Rectal smooth muscle tissue (tissue), 1 donor: ENCODE data around the gene PIM1.
"Not testable (repeated sequence)": the region's sequence is repeated elsewhere in the genome, so short reads cannot be mapped to it uniquely, and the experiment has no call there.

Experiments used
- H3K27ac ChIP-seq: one replicate; pipeline ENCODE4 v1.7.0; 2013; ENCODE audit warnings: low read depth, low read length, inconsistent platforms
- H3K27me3 ChIP-seq: one replicate; pipeline ENCODE4 v1.7.0; 2013; ENCODE audit warnings: low read length; ENCODE audit not compliant: control insufficient read depth, insufficient read depth
- H3K36me3 ChIP-seq: one replicate; pipeline ENCODE4 v1.7.0; 2013; ENCODE audit warnings: low read length; ENCODE audit not compliant: control insufficient read depth, insufficient read depth
- H3K4me1 ChIP-seq: one replicate; pipeline ENCODE4 v1.7.0; 2013; ENCODE audit warnings: low read length; ENCODE audit not compliant: control insufficient read depth, insufficient read depth
- H3K4me3 ChIP-seq: one replicate; pipeline ENCODE4 v1.7.0; 2013; ENCODE audit warnings: low read length
- H3K9ac ChIP-seq: one replicate; pipeline ENCODE4 v1.7.0; 2013; ENCODE audit warnings: low read length

PIM1 gene

DNA sequence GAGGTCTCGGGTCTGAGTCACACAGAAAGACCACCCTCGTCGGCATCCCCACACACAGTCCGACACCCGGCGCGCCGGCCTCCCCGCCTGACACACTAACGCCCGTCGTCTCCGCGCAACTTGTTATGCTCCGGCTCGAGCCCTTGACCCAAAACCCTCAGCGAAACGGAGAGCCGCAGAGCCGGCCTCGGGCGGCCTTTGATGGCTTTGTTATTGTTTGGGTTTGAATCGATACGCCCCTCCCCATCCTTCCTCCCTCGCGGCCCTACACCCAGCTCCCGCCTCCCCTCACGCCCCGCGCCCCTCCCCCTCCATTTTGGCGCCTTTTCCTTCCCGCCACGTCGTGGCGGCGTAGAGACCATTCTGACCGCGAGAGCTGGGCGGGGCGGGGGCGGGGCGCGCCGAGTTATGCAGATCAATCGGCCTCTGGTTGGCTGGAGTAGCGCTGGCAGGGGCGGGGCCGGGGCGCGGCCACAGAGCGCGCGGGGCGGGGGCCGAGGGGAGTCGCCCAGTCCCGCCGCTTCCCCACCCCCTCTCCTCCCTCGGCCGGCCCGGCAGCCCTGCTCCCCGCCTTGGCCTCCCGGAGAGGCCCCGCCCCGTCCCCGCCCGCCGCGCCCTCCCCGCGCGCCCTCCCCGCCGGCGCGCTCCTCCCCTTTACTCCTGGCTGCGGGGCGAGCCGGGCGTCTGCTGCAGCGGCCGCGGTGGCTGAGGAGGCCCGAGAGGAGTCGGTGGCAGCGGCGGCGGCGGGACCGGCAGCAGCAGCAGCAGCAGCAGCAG, at the start of gene PIM1:
Gene PIM1 (plus strand): TSS at position 657 of the 777 bp plus-strand sequence. CDS start 424 bp downstream, outside the sequence.
- H3K4me3 ChIP-seq: peak within 1 kb of the TSS; percentile 98
- peaks cover 13% of the 10 kb centered on the region for H3K4me1 ChIP-seq

DNA sequence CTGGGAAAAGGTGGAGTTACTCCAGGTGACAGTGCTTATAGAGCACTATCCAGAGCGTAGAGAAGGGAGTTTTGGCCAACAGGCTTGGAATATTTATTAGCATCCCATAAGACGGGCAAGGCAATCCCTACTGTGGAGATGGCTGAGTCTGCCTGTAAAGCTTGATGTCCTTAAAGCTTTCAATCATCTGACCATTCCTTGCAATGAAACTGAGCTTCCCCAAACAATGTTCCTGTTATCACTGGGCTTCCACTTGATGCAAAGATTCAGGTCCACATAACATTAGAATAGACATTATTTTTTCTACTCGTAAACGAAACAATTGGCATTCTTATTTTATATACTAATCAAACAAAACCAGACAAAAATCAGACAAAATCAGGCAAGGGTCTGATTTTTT, 48.4 kb upstream of the PIM1 start:
- Histone ChIP-seq H3K27me3 (no peaks in the 10 kb centered on the region), H3K4me1 (no peaks in the 10 kb centered on the region), H3K4me3 (no peak overlapping the region), H3K27ac (no peak overlapping the region), H3K9ac (no peak overlapping the region), H3K36me3 (no peaks in the 10 kb centered on the region)

More for the DNA sequence above, at the start of gene PIM1:
- peak within 1 kb of the TSS; percentile 99 for H3K27ac ChIP-seq
- H3K36me3 ChIP-seq: peaks cover 19% of the 10 kb centered on the region
- peak within 1 kb of the TSS; percentile 88 for H3K9ac ChIP-seq
- no peaks in the 10 kb centered on the region for H3K27me3 ChIP-seq

DNA sequence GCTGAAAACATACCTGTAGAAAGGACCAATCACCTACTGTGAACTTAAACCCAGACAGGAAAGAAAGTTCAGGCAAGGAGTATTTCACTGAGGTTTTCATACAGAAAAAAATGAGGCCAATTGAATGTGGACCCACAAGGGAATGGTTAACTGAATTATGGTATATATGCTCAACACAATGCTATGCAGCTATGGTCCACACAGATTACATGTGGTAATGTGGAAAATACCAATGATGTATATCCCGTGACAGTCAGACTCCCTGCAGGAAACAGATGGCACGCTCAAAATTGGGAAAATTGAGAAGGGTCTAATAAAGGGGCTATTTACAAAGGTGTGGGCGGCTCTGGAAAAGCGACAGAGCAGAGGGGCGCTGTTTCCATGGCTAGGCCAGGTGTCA, 47.1 kb upstream of the PIM1 start:
- Histone ChIP-seq H3K4me3 (no peak overlapping the region), H3K9ac (no peak overlapping the region), H3K4me1 (no peaks in the 10 kb centered on the region), H3K36me3 (no peaks in the 10 kb centered on the region), H3K27ac (no peak overlapping the region), H3K27me3 (no peaks in the 10 kb centered on the region)

DNA sequence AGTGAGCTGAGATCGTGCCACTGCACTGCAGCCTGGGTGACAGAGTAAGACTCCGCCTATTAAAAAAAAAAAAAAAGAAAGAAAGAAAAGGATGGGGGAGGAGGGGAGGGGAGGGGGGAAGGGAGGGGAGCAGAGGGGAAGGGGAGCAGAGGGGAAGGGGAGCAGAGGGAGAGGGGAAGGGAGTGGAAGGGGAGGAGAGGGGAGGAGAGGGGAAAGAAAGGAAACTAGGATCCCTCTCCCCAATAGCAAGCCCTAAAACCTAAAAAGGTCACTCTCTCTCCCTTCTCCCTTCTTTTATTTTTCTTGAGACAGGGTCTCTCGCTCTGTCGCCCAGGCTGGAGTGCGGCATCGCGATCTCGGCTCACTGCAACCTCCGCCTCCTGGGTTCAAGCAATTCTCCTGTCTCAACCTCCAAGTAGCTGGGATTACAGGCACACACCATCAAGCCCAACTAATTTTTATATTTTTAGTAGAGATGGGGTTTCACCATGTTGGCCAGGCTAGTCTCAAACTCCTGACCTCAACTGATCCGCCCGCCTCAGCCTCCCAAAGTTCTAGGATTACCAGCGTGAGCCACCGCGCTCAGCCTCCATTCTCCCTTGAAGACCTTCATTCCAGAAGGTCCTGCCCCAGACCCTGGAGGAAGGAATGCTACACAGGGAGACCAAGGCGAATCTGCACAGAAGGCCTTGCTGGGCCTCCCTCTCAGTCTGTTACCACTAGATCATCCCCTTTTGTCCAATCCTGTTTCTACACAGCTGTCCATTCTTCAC, 45.8 kb upstream of the PIM1 start:
- Histone ChIP-seq H3K4me1 (no peaks in the 10 kb centered on the region), H3K27ac (no peak overlapping the region), H3K4me3 (no peak overlapping the region), H3K36me3 (no peaks in the 10 kb centered on the region), H3K9ac (no peak overlapping the region), H3K27me3 (no peaks in the 10 kb centered on the region)

DNA sequence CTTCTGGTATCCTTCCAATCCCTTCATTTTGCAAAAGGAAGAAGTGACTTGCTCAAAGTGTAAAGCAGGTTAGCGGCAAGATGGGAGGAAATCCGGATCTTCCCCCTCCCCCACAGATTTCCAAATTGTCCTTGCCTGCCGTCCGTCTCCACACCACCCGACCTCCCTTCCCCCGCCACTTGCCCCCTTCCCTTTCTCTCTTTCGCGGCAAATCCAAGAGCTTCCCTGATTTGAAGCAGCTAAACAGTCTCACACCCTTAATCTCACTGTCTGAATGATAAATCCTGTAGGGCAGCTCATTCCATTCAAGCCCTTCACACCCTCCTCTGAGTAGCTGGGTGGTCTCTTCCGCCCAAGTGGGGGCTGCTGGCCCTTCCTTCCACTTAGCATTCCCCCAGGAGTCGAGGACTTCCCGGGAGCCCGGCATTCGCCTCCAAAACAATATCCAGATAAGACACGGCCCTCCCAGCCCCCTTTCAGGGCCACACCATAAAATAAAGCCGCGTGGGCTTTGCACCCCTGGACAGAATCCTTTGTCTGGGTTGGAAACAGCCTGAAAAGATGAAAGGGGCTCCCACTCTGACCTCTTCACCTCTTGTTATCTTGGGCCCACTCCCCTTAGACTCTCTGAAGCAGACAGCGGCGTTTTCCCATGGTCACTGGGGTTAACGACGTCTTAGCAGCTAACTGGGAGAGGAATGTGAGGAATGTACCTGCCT, 44.0 kb upstream of the PIM1 start:
- Histone ChIP-seq H3K9ac (no peak overlapping the region), H3K27ac (no peak overlapping the region), H3K4me3 (no peak overlapping the region), H3K4me1 (peaks cover 2% of the 10 kb centered on the region), H3K36me3 (no peaks in the 10 kb centered on the region), H3K27me3 (no peaks in the 10 kb centered on the region)

DNA sequence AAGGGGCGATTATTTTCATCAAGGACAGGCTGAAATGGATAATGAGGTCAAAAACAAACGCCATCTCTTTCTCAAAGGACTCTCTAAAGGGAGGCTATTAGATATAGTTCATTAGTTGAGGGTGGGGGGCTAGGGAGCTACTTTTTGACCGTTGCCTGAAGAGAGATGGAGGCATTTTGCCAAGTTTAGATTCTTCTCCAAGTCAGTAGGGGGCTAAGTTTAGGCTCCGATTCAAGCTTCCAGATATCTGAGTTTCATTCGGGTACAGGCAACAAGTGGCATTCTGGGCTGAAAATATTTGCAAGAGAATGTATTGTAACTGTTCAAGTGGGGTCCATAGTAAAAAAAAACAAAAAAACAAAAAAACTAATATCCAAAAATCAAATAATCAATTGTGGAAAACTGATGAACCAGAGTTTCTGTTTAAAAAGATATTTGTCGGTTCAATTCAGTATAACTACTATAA, 43.4 kb upstream of the PIM1 start:
- H3K9ac ChIP-seq: no peak overlapping the region
- H3K36me3 ChIP-seq: no peaks in the 10 kb centered on the region
- H3K27me3 ChIP-seq: no peaks in the 10 kb centered on the region
- no peak overlapping the region for H3K4me3 ChIP-seq
- no peak overlapping the region for H3K27ac ChIP-seq
- H3K4me1 ChIP-seq: peaks cover 4% of the 10 kb centered on the region

DNA sequence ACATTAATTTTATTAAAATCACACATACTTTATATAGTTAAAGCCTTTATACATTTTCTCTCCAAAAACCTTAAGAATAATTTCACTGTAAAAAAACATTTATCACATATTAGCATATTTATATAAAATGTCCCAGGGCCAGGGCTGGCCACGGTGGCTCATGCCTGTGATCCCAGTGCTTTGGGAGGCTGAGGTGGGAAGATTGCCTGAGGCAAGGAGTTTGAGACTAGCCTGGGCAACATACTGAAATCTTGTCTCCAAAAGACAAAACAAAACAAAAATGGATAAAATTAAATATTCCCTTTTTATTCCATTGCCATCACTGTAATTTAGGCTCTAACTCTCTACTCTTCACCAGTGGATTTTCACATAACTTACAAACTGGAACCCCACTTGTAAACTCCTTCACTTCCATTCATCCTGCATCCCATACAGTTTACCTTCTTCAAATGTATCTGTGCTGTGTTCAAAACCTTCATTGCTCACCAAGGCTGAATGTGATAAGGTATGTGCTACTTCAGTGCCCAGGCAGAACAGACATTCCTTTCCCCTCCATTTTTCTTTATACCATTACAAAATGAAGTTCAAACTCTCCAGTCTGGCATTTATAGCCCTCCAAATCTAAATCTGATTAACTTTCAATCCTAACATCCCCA, 42.9 kb upstream of the PIM1 start:
- no peak overlapping the region for H3K9ac ChIP-seq
- no peaks in the 10 kb centered on the region for H3K27me3 ChIP-seq
- no peak overlapping the region for H3K4me3 ChIP-seq
- no peak overlapping the region for H3K27ac ChIP-seq
- H3K36me3 ChIP-seq: no peaks in the 10 kb centered on the region
- peaks cover 9% of the 10 kb centered on the region for H3K4me1 ChIP-seq

DNA sequence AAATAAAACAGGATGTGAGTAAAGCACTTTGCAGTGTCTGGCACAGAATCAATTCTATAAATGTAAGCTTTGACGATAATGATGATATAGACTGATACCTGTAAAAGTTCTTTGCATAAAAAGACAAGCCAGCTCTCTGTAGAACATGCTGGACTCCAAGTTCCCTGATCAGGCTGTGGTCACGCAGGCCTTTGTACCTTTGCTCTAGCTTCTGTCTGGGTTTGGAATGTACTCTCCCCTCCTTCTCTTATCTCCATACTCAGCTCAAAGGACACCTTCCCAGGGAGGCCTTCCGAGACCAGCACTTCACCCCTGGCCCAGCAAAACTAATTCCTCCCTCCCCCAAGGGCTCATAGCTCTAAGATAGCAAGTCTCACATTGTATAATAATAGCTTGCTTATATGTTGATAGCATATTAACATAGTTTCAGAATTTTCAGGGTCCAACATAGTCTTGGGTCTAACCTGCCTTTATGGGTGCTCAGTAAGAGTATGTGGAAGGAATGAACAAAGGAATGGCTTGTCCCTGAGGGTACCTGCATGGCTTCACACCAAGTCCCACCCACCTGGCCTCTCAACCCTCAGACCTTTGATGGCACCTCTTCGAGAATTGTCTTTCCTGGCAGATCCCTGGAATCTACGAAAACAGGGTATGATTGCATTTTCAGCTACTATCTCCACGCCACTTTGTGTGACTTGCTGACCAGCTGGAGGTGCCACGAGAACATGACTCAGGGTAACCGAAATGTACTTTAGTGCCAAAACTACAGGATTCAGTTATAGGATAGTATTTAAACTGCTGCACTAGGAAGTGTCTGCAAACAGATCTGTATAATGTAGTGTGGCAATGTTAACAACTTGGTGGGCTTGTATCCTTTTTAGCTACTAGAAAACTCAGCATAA, 41.7 kb upstream of the PIM1 start:
- H3K4me3 ChIP-seq: no peak overlapping the region
- no peak overlapping the region for H3K9ac ChIP-seq
- H3K36me3 ChIP-seq: no peaks in the 10 kb centered on the region
- no peaks in the 10 kb centered on the region for H3K27me3 ChIP-seq
- H3K27ac ChIP-seq: peak overlapping the region; percentile 4
- H3K4me1 ChIP-seq: peaks cover 11% of the 10 kb centered on the region

DNA sequence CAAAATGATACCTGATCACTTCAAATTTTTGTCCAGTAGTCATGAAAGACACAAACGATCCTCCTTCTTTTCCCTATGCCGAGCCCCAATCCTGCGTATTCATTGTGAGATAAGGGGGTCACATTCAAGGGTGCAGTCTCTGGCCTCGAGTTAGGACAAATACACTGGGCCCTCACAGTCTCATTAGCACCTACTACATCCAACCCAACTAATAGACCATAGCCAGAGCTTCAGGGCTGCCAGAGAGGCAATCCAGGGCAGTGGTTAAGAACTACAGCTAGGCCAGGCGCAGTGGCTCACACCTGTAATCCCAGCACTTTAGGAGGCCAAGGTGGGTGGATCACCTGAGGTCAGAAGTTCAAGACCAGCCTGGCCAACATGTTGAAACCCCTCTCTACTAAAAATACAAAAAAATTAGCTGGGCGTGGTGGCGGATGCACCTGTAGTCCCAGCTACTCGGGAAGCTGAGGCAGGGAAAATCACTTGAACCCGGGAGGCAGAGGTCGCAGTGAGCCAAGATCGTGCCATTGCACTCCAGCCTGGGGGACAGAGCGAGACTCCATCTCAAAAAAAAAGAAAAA, 41.0 kb upstream of the PIM1 start:
- Histone ChIP-seq H3K4me1 (peaks cover 13% of the 10 kb centered on the region), H3K27ac (peak overlapping the region; percentile 1)
- not testable (repeated sequence) for H3K9ac ChIP-seq

DNA sequence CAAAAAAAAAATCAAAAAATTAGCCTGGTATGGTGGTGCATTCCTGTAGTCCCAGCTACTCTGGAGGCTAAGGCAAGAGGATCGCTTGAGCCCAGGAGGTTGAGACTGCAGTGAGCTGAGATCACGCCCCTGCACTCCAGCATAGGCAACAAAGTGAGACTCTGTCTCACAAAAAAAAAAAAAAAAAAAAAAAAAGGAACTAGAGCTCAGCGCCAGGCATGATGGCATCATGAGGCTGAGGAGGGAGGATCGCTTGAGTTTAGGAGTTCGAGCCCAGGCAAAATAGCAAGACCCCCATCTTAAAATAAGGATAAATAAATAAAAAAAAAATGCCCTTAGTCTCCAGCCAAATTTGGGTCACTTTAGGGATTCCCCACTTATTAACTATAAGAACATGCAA, 40.4 kb upstream of the PIM1 start:
- H3K36me3 ChIP-seq: no peaks in the 10 kb centered on the region
- no peak overlapping the region for H3K9ac ChIP-seq
- H3K27ac ChIP-seq: peak overlapping the region; percentile 90
- no peak overlapping the region for H3K4me3 ChIP-seq
- H3K4me1 ChIP-seq: peaks cover 19% of the 10 kb centered on the region
- no peaks in the 10 kb centered on the region for H3K27me3 ChIP-seq

More for the DNA sequence above, 41.0 kb upstream of the PIM1 start:
- H3K27me3 ChIP-seq, H3K4me3 ChIP-seq, H3K36me3 ChIP-seq: not testable (repeated sequence)

DNA sequence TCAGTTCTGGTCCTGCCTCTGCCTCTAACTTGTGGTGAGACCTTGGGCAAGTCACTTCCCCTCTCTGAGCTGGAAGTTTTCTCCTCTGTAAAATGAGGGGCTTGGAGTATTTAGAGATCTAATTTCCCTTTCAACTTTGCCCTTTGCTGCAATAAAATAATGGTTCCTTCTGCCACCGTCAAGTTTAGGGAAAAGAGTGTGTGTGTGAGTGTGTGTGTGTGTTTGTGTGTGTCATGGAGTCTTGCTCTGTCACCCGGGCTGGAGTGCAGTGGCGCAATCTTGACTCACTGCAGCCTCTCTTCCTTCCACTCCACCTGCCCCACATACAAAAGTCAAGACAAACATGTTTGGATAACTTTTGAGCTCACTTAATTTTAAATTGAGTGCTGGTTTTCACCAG, 39.2 kb upstream of the PIM1 start:
- H3K27me3 ChIP-seq: no peaks in the 10 kb centered on the region
- H3K36me3 ChIP-seq: no peaks in the 10 kb centered on the region
- no peak overlapping the region for H3K9ac ChIP-seq
- H3K27ac ChIP-seq: peak overlapping the region; percentile 90
- H3K4me3 ChIP-seq: no peak overlapping the region
- H3K4me1 ChIP-seq: peaks cover 26% of the 10 kb centered on the region
